ENCODE measurements around the gene BSND. TPM values are rescaled to one million over a fixed set of nuclear protein-coding genes. Genes with fewer than 3 reads are reported as not detected.
A peak's percentile ranks its signal among the peaks of the same experiment; 100 is the strongest.
"Not testable (repeated sequence)": the region's sequence is repeated elsewhere in the genome, so short reads cannot be mapped to it uniquely, and the experiment has no call there.

BSND gene
- total RNA-seq, 1 donor from 2014 or later = not detected

GRCh38 chr1:55021942-55022546, 23.3 kb downstream of the BSND start:
- no peak overlapping the region for H3K27ac ChIP-seq (replicated peaks)
- H3K4me3 ChIP-seq = no peak overlapping the region
- H3K9me3 ChIP-seq (replicated peaks) = no peaks in the 10 kb centered on the region
- peak; percentile 86 for TF ChIP-seq CTCF (IDR thresholded peaks at IDR 0.05; ENCODE audit: borderline replicate concordance)
- DNase-seq = peak; percentile 74
- intact Hi-C loops (cut with micrococcal nuclease) = no loop called here
- no peaks in the 10 kb centered on the region for H3K4me1 ChIP-seq
- no peaks in the 10 kb centered on the region for H3K36me3 ChIP-seq
- peaks cover 30% of the 10 kb centered on the region for H3K27me3 ChIP-seq (ENCODE audit: low read depth)

GRCh38 chr1:55024163-55024562, 25.4 kb downstream of the BSND start:
- intact Hi-C loops (cut with micrococcal nuclease); H3K36me3 ChIP-seq; H3K4me3 ChIP-seq; H3K9me3 ChIP-seq (replicated peaks); H3K4me1 ChIP-seq; H3K27ac ChIP-seq (replicated peaks); DNase-seq: not testable (repeated sequence)
- peaks cover 11% of the 10 kb centered on the region for H3K27me3 ChIP-seq (ENCODE audit: low read depth)

- DNase-seq = not testable (repeated sequence)
Observed at GRCh38 chr1:55026682-55027081, 27.9 kb downstream of the BSND start.

GRCh38 chr1:55031098-55031497, 32.4 kb downstream of the BSND start:
- H3K27me3 ChIP-seq (ENCODE audit: low read depth) = peaks cover 34% of the 10 kb centered on the region
- DNase-seq; H3K36me3 ChIP-seq; H3K27ac ChIP-seq (replicated peaks); H3K4me3 ChIP-seq; H3K9me3 ChIP-seq (replicated peaks); H3K4me1 ChIP-seq; intact Hi-C loops (cut with micrococcal nuclease): not testable (repeated sequence)

More at GRCh38 chr1:55026682-55027081, 27.9 kb downstream of the BSND start:
- H3K4me1 ChIP-seq; H3K4me3 ChIP-seq; H3K36me3 ChIP-seq; H3K27me3 ChIP-seq (ENCODE audit: low read depth); H3K9me3 ChIP-seq (replicated peaks); H3K27ac ChIP-seq (replicated peaks); intact Hi-C loops (cut with micrococcal nuclease): not testable (repeated sequence)

GRCh38 chr1:55033265-55033614, 34.5 kb downstream of the BSND start:
- intact Hi-C loops (cut with micrococcal nuclease) = no loop called here
- Histone ChIP-seq H3K4me1 (peaks cover 3% of the 10 kb centered on the region), H3K27me3 (ENCODE audit: low read depth) (peaks cover 56% of the 10 kb centered on the region), H3K9me3 (replicated peaks) (no peaks in the 10 kb centered on the region), H3K36me3 (no peaks in the 10 kb centered on the region), H3K27ac (replicated peaks) (no peak overlapping the region), H3K4me3 (no peak overlapping the region)
- TF ChIP-seq CTCF (IDR thresholded peaks at IDR 0.05; ENCODE audit: borderline replicate concordance) = no peak
- DNase-seq = no peak

GRCh38 chr1:55034476-55035133, 35.9 kb downstream of the BSND start:
- no peak overlapping the region for H3K4me3 ChIP-seq
- no peaks in the 10 kb centered on the region for H3K36me3 ChIP-seq
- no peak for TF ChIP-seq CTCF (IDR thresholded peaks at IDR 0.05; ENCODE audit: borderline replicate concordance)
- H3K9me3 ChIP-seq (replicated peaks) = no peaks in the 10 kb centered on the region
- no peak overlapping the region for H3K27ac ChIP-seq (replicated peaks)
- H3K27me3 ChIP-seq (ENCODE audit: low read depth) = peaks cover 69% of the 10 kb centered on the region
- no peak for DNase-seq
- peaks cover 10% of the 10 kb centered on the region for H3K4me1 ChIP-seq
- intact Hi-C loops (cut with micrococcal nuclease) = no loop called here

GRCh38 chr1:55035904-55036303, 37.2 kb downstream of the BSND start:
- intact Hi-C loops (cut with micrococcal nuclease) = no loop called here
- Histone ChIP-seq H3K4me1 (peaks cover 16% of the 10 kb centered on the region), H3K27me3 (ENCODE audit: low read depth) (peaks cover 82% of the 10 kb centered on the region)

More at GRCh38 chr1:55035904-55036303, 37.2 kb downstream of the BSND start:
- Histone ChIP-seq H3K9me3 (replicated peaks) (no peaks in the 10 kb centered on the region), H3K4me3 (no peak overlapping the region), H3K27ac (replicated peaks) (no peak overlapping the region), H3K36me3 (no peaks in the 10 kb centered on the region)
- DNase-seq = no peak
- TF ChIP-seq CTCF (IDR thresholded peaks at IDR 0.05; ENCODE audit: borderline replicate concordance) = no peak
